ENCODE data around the gene ITGAV.

Gene ITGAV

GRCh38 chr2:186696290-186696689 lies 106.4 kb downstream of the ITGAV start:
- Histone ChIP-seq H3K4me1 (ENCODE audit: low read length) (peaks cover 12% of the 10 kb centered on the region; the same call in 1 of the 2 replicates), H3K36me3 (replicated peaks; ENCODE audit: low read depth, low read length) (no peaks in the 10 kb centered on the region), H3K27me3 (ENCODE audit: low read depth, low read length) (no peaks in the 10 kb centered on the region), H3K4me2 (ENCODE audit: low read length) (no peak overlapping the region), H3K9ac (ENCODE audit: low read length) (no peak overlapping the region), H3K27ac (ENCODE audit: low read length) (no peak overlapping the region), H3K9me3 (ENCODE audit: insufficient read depth, low read length) (no peaks in the 10 kb centered on the region), H4K20me1 (ENCODE audit: insufficient read depth, low read length) (no peaks in the 10 kb centered on the region), H3K4me3 (ENCODE audit: low read length) (no peak overlapping the region), H3K79me2 (ENCODE audit: low read length) (no peaks in the 10 kb centered on the region), H2AFZ (ENCODE audit: low read depth, low read length) (no peak overlapping the region)
- TF ChIP-seq EZH2phosphoT487 (IDR thresholded peaks at IDR 0.05; ENCODE audit: low read depth): no peak
- no peak for TF ChIP-seq CTCF (IDR thresholded peaks at IDR 0.05; ENCODE audit: low read depth, low read length)

DNA sequence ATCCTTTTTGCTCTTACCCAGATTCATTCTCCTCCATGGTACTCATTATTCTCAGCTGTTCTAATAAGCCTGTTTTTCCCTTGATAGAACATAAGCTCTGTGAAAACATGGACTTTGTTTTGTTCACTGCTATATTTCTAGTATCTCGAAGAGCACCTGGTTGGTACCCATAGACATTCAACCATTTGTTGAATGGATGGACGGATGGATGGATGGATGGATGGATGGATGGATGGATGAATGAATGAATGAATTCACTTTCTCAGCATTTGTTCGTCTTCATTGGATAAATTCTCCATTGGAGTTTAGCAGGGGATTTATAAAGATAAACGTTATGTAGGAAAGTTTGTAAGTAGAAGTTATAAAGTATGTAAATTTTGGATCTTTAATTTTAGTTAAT lies 106.9 kb downstream of the ITGAV start:
- Histone ChIP-seq H3K9me3 (ENCODE audit: insufficient read depth, low read length) (no peaks in the 10 kb centered on the region), H3K4me1 (ENCODE audit: low read length) (peaks cover 12% of the 10 kb centered on the region; the same call in 1 of the 2 replicates), H3K9ac (ENCODE audit: low read length) (no peak overlapping the region), H3K27ac (ENCODE audit: low read length) (no peak overlapping the region), H4K20me1 (ENCODE audit: insufficient read depth, low read length) (no peaks in the 10 kb centered on the region), H3K4me3 (ENCODE audit: low read length) (no peak overlapping the region), H3K4me2 (ENCODE audit: low read length) (no peak overlapping the region), H2AFZ (ENCODE audit: low read depth, low read length) (no peak overlapping the region), H3K79me2 (ENCODE audit: low read length) (no peaks in the 10 kb centered on the region), H3K36me3 (replicated peaks; ENCODE audit: low read depth, low read length) (no peaks in the 10 kb centered on the region), H3K27me3 (ENCODE audit: low read depth, low read length) (no peaks in the 10 kb centered on the region)
- no peak for TF ChIP-seq CTCF (IDR thresholded peaks at IDR 0.05; ENCODE audit: low read depth, low read length)
- TF ChIP-seq EZH2phosphoT487 (IDR thresholded peaks at IDR 0.05; ENCODE audit: low read depth): no peak

DNA sequence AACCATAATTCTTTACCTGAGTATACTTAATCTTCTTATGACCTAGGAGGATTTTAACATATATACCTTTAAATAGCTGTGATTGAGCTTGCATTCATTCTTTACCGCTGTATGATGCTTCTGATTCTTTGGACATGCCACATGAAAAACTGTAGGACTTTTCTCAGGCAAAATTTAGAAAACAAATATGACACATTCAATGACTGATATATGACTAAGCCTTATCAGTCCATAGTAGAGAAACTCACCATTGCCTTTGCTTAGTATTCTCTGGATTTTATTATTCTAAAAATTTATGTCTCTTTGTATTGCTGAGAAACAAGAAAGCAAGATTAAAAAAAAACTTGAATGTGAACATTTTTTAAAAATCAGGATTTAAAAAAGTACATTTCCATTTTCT lies 107.7 kb downstream of the ITGAV start:
- H4K20me1 ChIP-seq (ENCODE audit: insufficient read depth, low read length): no peaks in the 10 kb centered on the region
- H3K27ac ChIP-seq (ENCODE audit: low read length): no peak overlapping the region
- no peaks in the 10 kb centered on the region for H3K36me3 ChIP-seq (replicated peaks; ENCODE audit: low read depth, low read length)
- H3K79me2 ChIP-seq (ENCODE audit: low read length): no peaks in the 10 kb centered on the region
- no peak overlapping the region for H3K4me2 ChIP-seq (ENCODE audit: low read length)
- TF ChIP-seq EZH2phosphoT487 (IDR thresholded peaks at IDR 0.05; ENCODE audit: low read depth) (no peak), CTCF (IDR thresholded peaks at IDR 0.05; ENCODE audit: low read depth, low read length) (no peak)
- H3K4me3 ChIP-seq (ENCODE audit: low read length): no peak overlapping the region
- no peaks in the 10 kb centered on the region for H3K27me3 ChIP-seq (ENCODE audit: low read depth, low read length)
- H3K9ac ChIP-seq (ENCODE audit: low read length): no peak overlapping the region
- no peaks in the 10 kb centered on the region for H3K9me3 ChIP-seq (ENCODE audit: insufficient read depth, low read length)
- peaks cover 12% of the 10 kb centered on the region; the same call in 1 of the 2 replicates for H3K4me1 ChIP-seq (ENCODE audit: low read length)
- no peak overlapping the region for H2AFZ ChIP-seq (ENCODE audit: low read depth, low read length)

GRCh38 chr2:186699742-186700141 lies 109.9 kb downstream of the ITGAV start:
- Histone ChIP-seq H3K4me3 (ENCODE audit: low read length) (no peak overlapping the region), H3K4me1 (ENCODE audit: low read length) (peaks cover 8% of the 10 kb centered on the region; the same call in 1 of the 2 replicates), H3K36me3 (replicated peaks; ENCODE audit: low read depth, low read length) (no peaks in the 10 kb centered on the region), H3K27me3 (ENCODE audit: low read depth, low read length) (no peaks in the 10 kb centered on the region), H3K27ac (ENCODE audit: low read length) (no peak overlapping the region), H3K9me3 (ENCODE audit: insufficient read depth, low read length) (no peaks in the 10 kb centered on the region), H3K4me2 (ENCODE audit: low read length) (no peak overlapping the region), H3K9ac (ENCODE audit: low read length) (no peak overlapping the region), H4K20me1 (ENCODE audit: insufficient read depth, low read length) (no peaks in the 10 kb centered on the region), H3K79me2 (ENCODE audit: low read length) (no peaks in the 10 kb centered on the region), H2AFZ (ENCODE audit: low read depth, low read length) (no peak overlapping the region)
- TF ChIP-seq CTCF (IDR thresholded peaks at IDR 0.05; ENCODE audit: low read depth, low read length) (no peak), EZH2phosphoT487 (IDR thresholded peaks at IDR 0.05; ENCODE audit: low read depth) (no peak)
